Measurements from ENCODE around the gene MAP2K6. TPM values are rescaled to one million over a fixed set of nuclear protein-coding genes. Genes with fewer than 3 reads are reported as not detected.

Gene MAP2K6
- polyA plus RNA-seq (ENCODE audit: low read depth in 6 of 6) = 10 to 100 TPM in 2 of 6 donors, 1 to 10 TPM in 4; 5.1 to 16.2 (median 5.3) TPM

DNA sequence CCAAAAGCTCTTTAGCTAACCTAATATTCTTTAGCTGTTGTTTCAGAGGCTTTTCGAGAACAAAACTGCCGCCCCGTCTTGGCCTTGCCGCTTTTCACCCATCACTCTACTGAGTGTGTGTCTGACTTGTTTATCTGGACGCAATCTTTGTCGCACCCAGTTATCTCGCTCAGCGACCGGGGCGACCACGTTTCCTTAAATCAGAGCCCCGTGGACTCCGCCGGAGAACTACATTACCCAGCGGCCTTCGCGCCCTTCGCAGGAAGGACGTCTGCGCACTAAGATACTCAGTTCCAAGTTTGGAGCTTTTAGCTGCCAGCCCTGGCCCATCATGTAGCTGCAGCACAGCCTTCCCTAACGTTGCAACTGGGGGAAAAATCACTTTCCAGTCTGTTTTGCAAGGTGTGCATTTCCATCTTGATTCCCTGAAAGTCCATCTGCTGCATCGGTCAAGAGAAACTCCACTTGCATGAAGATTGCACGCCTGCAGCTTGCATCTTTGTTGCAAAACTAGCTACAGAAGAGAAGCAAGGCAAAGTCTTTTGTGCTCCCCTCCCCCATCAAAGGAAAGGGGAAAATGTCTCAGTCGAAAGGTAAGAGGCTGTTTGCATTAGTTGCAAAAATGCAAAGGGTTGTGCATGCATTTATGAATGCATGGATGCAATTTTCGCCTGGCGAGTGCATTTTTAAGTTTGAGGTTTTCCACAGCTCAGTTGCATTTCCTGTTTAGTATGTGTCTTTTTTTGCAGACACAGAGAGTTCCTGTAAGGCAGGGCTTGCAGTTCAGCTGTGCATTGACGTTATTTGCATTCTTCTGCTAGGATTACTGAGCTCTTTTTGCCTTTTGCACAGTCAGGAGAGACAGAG, at the start of gene MAP2K6:
Gene MAP2K6, plus strand, starts transcription at position 290 of the 867 bp plus-strand sequence. Its CDS starts 288 bp downstream, at position 578.
- H3K36me3 Mint-ChIP-seq = no peaks in the 10 kb centered on the region
- H3K27ac Mint-ChIP-seq = no peak within 1 kb of the TSS
- H3K4me1 Mint-ChIP-seq = peaks cover 0 to 5% (median 3%) of the 10 kb centered on the region in 3 donors

DNA sequence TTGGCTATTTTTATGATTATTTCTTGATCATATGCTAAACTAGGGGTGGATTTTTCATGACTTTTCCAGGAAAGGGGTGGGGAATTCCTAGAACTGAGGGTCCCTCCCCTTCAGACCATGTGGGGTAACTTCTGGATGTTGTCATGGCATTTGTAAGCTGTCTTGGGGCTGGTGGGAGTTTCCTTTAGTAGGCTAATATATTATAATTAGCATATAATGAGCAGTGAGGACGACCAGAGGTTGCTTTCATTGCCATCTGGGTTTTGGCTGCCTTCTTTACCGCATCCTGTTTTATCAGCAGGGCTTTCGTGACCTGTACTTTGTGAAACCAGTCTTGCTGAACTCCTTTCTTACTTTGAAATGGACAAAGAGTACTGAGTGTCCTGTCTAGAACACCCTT, 47.2 kb upstream of the MAP2K6 start:
- peaks cover 30 to 41% (median 37%) of the 10 kb centered on the region in 3 donors for H3K27me3 Mint-ChIP-seq
- H3K4me1 Mint-ChIP-seq = peaks cover 0 to 9% (median 3%) of the 10 kb centered on the region in 3 donors
- no peaks in the 10 kb centered on the region for H3K36me3 Mint-ChIP-seq
- DNase-seq (no peak), ATAC-seq (ENCODE audit: low read depth in 2 of 2) (no peak)
- peak overlapping the region in 1 of 6 donors; percentile 54 for H3K27ac Mint-ChIP-seq
- no peak overlapping the region for H3K4me3 Mint-ChIP-seq
- H3K9me3 Mint-ChIP-seq = no peaks in the 10 kb centered on the region

More for the DNA sequence above, at the start of gene MAP2K6:
- peak; percentile 72 for DNase-seq
- peak; percentile 97 for ATAC-seq (ENCODE audit: low read depth in 2 of 2)
- Mint-ChIP-seq H3K9me3 (no peaks in the 10 kb centered on the region), H3K27me3 (no peaks in the 10 kb centered on the region), H3K4me3 (peak within 1 kb of the TSS in 3 of 8 donors; percentile 12 to 55 (median 13))

DNA sequence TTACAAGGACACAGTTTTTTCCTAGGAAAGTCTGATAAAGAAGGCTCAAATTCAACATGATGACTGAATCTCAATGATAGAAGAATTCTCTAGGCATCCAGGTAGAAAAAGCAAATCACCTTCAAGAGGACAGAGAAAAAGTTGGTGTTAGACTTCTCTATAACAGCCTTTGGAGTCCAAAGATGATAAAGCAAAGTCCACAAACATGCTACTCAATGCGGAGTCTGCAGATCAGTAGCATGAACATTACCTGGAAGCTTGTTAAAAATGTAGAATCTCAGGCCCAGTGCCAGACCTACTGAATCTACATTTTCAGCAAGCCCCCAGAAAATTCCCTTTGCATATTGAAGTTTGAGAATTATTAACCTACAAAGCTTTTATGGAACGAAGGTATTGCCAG, 41.4 kb upstream of the MAP2K6 start:
- Mint-ChIP-seq H3K27me3 (peaks cover 19 to 24% (median 21%) of the 10 kb centered on the region in 3 donors), H3K36me3 (no peaks in the 10 kb centered on the region), H3K4me1 (peaks cover 11 to 26% (median 12%) of the 10 kb centered on the region in 3 donors), H3K9me3 (peaks cover 0 to 3% (median 0%) of the 10 kb centered on the region in 7 donors), H3K27ac (no peak overlapping the region), H3K4me3 (no peak overlapping the region)
- no peak for DNase-seq
- ATAC-seq (ENCODE audit: low read depth in 2 of 2) = no peak

DNA sequence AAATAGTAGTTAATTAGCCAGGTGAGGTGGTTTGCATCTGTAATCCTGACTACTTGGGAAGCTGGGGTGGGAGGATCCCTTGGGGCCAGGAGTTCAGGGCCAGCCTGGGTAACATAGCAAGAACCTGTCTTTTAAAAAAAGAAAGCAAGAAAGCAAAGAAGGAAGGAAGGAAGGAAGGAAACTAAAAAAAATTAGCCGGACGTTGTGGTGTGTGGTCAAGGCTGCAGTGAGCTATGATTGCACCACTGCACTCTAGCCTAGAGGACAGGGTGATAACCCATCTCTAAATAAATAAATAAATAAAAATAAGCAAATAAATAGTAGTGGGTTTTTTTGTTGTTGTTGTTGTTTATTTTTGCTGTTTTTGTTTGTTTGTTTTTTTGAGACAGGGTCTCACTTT, 39.3 kb upstream of the MAP2K6 start:
- peaks cover 0 to 11% (median 11%) of the 10 kb centered on the region in 3 donors for H3K27me3 Mint-ChIP-seq
- ATAC-seq (ENCODE audit: low read depth in 2 of 2) = peak in 1 of 2 donors; percentile 20

DNA sequence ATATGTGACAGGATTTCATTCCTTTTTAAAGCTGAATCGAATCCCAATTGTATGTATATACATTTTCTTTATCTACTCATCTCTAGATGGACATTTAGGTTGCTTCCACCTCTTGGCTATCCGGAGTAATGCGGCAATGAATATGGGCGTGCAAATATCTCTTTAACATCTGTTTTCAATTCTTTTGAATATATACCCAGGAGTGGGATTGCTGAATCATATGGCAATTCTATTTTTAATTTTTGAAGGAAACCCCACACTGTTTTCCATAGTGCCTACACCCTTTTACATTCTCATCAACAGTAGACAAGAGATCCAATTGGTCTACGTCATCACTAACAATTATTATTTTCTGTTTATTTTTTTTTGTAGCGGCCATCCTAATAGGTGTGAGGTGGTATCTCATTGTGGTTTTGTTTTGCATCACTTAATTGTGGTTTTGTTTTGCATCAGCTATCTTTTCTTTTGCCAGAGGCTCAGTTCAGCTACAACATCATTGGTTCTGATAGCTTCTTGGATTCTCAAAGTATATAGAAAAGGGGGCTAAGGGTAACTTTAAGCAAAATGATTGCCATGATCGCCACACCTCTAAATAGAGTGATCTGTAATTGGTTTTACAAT, 25.6 kb upstream of the MAP2K6 start:
- H3K27ac Mint-ChIP-seq = no peak overlapping the region
- H3K36me3 Mint-ChIP-seq = no peaks in the 10 kb centered on the region
- peaks cover 15 to 32% (median 20%) of the 10 kb centered on the region in 3 donors for H3K27me3 Mint-ChIP-seq
- ATAC-seq (ENCODE audit: low read depth in 2 of 2) (no peak), DNase-seq (no peak)
- no peaks in the 10 kb centered on the region for H3K9me3 Mint-ChIP-seq
- H3K4me3 Mint-ChIP-seq = no peak overlapping the region
- H3K4me1 Mint-ChIP-seq = no peaks in the 10 kb centered on the region

More for the DNA sequence above, 39.3 kb upstream of the MAP2K6 start:
- peak overlapping the region in 7 of 8 donors; percentile 23 to 86 (median 73) for H3K4me3 Mint-ChIP-seq
- no peaks in the 10 kb centered on the region for H3K36me3 Mint-ChIP-seq
- H3K4me1 Mint-ChIP-seq = peaks cover 11 to 26% (median 12%) of the 10 kb centered on the region in 3 donors
- peak overlapping the region in 2 of 6 donors; percentile 64 to 82 for H3K27ac Mint-ChIP-seq
- DNase-seq = peak; percentile 7
- peaks cover 0 to 3% (median 0%) of the 10 kb centered on the region in 7 donors for H3K9me3 Mint-ChIP-seq

DNA sequence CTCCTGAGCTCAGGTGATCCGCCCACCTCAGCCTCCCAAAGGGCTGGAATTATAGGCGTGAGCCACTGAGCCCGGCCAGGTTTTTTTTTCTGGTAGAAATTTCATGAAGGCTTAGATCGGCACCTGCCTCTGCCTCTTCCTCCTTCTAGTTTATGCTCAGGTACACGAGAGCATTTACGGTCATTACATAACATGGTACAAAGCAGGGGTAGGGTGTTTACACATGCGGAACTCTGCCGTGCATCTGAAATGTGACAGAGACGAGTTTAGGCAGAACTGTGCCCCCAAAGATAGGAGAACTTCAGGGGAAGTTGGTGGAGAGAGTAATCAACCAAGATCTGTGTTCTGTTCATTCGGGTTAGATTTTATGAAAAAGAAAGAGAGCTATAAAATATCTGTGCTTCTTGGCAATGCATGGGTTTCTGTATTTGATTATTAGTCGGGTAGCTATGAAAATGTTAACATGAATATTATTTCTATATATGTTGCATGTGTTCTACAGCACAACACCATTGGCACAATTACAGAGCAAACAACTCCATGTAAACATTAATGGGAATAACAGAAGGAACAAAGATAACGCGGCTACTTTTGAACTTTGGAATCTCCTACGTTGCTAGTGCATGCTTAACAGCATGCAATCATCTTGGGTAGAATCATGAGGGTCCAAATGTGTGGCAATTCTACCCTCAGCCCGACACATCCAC, 23.5 kb upstream of the MAP2K6 start:
- no peak overlapping the region for H3K4me3 Mint-ChIP-seq
- no peak overlapping the region for H3K27ac Mint-ChIP-seq

DNA sequence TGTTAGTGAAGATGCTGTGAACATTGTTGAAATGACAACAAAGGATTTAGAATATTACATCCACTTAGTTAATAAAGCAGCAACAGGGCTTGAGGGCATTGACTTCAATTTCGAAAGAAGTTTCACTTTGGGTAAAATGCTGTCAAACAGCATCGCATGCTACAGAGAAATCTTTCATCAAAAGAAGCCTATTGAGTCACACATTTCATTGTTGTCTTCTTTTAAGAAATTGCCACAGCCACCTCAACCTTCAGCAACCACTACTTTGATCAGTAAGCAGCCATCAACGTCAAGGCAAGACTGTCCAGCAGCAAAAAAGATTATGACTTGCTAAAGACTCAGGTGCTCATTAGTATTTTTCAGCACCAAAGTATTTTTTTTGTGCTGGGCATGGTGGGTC, 13.2 kb upstream of the MAP2K6 start:
- H3K36me3 Mint-ChIP-seq = peaks cover 4 to 8% of the 10 kb centered on the region in 2 donors
- ATAC-seq (ENCODE audit: low read depth in 2 of 2) (no peak), DNase-seq (no peak)
- no peak overlapping the region for H3K27ac Mint-ChIP-seq
- peaks cover 0 to 5% (median 0%) of the 10 kb centered on the region in 7 donors for H3K9me3 Mint-ChIP-seq
- H3K4me3 Mint-ChIP-seq = no peak overlapping the region
- peaks cover 5 to 14% (median 8%) of the 10 kb centered on the region in 3 donors for H3K27me3 Mint-ChIP-seq
- H3K4me1 Mint-ChIP-seq = no peaks in the 10 kb centered on the region

More for the DNA sequence above, 23.5 kb upstream of the MAP2K6 start:
- H3K36me3 Mint-ChIP-seq = no peaks in the 10 kb centered on the region
- peaks cover 4 to 8% (median 5%) of the 10 kb centered on the region in 3 donors for H3K4me1 Mint-ChIP-seq
- ATAC-seq (ENCODE audit: low read depth in 2 of 2) (no peak), DNase-seq (no peak)
- H3K27me3 Mint-ChIP-seq = peaks cover 15 to 38% (median 15%) of the 10 kb centered on the region in 3 donors
- H3K9me3 Mint-ChIP-seq = no peaks in the 10 kb centered on the region

DNA sequence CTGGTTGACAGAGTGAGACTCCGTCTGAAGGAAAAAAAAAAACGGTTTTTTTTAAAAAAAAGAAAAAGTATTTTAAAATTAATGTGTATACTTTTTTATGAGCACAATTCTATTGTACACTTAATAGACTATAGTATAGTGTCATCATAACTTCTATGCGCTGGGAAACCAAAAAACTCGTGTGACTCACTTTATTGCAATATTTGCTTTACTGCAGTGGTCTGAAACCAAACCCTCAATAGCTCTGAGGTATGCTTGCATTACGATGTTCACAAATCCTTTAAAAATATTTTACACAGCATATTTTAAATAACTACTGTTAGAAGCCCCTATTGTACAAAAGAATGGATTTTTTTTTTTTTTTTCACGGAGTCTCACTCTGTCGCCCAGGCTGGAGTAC, 12.4 kb upstream of the MAP2K6 start:
- no peak overlapping the region for H3K27ac Mint-ChIP-seq
- peaks cover 4 to 8% of the 10 kb centered on the region in 2 donors for H3K36me3 Mint-ChIP-seq
- H3K27me3 Mint-ChIP-seq = peaks cover 5 to 14% (median 8%) of the 10 kb centered on the region in 3 donors
- no peaks in the 10 kb centered on the region for H3K4me1 Mint-ChIP-seq
- peaks cover 0 to 5% (median 0%) of the 10 kb centered on the region in 7 donors for H3K9me3 Mint-ChIP-seq
- no peak overlapping the region for H3K4me3 Mint-ChIP-seq
- ATAC-seq (ENCODE audit: low read depth in 2 of 2) (no peak), DNase-seq (no peak)

DNA sequence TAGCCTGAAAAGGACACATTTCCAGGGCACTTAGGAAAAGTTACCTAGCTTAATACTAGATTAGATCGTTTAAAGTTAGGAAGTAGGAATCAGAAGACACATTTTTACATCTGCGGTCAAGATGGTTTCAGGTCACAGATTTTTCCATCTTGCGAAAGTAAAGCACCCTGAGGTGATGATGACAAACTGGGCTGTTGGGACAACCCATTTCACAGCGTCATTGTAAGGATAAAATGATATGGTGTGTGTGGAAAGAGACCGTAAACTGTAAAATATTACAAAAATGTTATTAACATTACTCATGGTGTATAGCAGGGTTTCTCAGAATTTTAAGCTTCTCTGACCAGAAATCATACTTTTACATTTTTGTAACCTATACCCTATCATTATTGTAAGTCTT, 10.1 kb upstream of the MAP2K6 start:
- ATAC-seq (ENCODE audit: low read depth in 2 of 2) (no peak), DNase-seq (no peak)
- H3K36me3 Mint-ChIP-seq = peaks cover 4 to 8% of the 10 kb centered on the region in 2 donors
- H3K9me3 Mint-ChIP-seq = peaks cover 0 to 5% (median 0%) of the 10 kb centered on the region in 7 donors
- H3K4me3 Mint-ChIP-seq = no peak overlapping the region
- no peaks in the 10 kb centered on the region for H3K4me1 Mint-ChIP-seq
- peaks cover 5 to 14% (median 8%) of the 10 kb centered on the region in 3 donors for H3K27me3 Mint-ChIP-seq
- no peak overlapping the region for H3K27ac Mint-ChIP-seq

DNA sequence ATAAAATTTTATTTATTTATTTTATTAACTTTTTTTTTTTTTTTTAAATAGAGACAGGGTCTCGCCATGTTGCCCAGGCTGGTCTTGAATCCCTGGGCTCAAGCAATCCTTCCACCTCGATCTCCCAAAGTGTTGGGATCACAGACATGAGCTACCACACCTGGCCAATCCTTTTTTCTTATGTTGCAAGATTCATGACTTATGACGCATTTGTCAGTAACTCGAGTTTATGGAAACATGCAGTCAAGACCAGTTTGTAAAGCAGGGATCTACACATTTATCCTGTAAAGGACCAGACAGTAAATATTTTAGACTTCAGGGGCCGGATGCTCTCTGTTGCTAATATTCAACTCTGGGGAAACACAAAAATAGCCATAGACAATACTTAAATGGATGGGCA, 9.4 kb upstream of the MAP2K6 start:
- Mint-ChIP-seq H3K4me3 (no peak overlapping the region), H3K27ac (peak overlapping the region in 1 of 6 donors; percentile 7), H3K27me3 (peaks cover 3 to 12% (median 8%) of the 10 kb centered on the region in 3 donors), H3K9me3 (peaks cover 0 to 4% (median 0%) of the 10 kb centered on the region in 7 donors), H3K36me3 (peaks cover 4 to 6% of the 10 kb centered on the region in 2 donors), H3K4me1 (no peaks in the 10 kb centered on the region)
- ATAC-seq (ENCODE audit: low read depth in 2 of 2) (no peak), DNase-seq (no peak)

DNA sequence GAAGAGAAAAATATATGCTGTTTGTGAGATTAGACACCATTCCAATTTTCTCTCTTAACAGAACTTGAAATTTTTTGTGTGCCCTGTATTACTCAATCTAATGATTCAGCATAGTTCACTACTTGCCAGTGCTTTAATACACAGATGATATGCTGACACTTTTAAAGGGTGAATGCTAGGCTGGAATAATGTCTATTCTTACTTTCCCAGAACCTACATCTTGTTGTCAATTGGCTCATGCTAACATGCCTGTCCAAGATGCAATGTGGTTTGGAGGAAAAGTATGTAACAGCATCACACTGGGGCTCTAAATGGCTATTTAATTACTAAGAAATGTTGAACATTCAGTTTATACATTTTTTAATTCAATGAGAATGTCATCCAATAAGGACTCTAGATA, 7.6 kb upstream of the MAP2K6 start:
- Mint-ChIP-seq H3K4me1 (no peaks in the 10 kb centered on the region), H3K4me3 (no peak overlapping the region), H3K9me3 (no peaks in the 10 kb centered on the region), H3K27me3 (no peaks in the 10 kb centered on the region), H3K27ac (no peak overlapping the region), H3K36me3 (no peaks in the 10 kb centered on the region)
- DNase-seq (no peak), ATAC-seq (ENCODE audit: low read depth in 2 of 2) (no peak)

DNA sequence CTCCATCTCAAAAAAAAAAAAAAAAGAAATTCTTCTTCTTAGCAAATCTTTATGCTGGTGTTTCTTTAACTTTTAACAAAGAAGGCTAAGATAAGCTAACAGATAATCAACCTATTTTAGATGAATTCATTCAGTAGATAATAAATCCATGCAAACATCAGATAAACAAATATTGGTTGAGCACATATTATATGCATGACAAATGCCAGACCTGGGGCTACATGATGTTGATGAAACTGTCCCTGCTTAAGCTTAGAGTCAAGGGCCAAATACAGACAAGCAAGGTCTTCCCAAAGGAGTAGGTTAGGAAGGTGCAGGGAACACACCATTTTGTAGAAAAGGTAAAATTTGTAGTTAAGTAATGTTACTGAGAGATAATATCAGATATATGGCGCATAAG, 6.7 kb upstream of the MAP2K6 start:
- no peak overlapping the region for H3K27ac Mint-ChIP-seq
- H3K9me3 Mint-ChIP-seq = no peaks in the 10 kb centered on the region
- no peak overlapping the region for H3K4me3 Mint-ChIP-seq
- DNase-seq = no peak
- H3K4me1 Mint-ChIP-seq = no peaks in the 10 kb centered on the region
- H3K36me3 Mint-ChIP-seq = no peaks in the 10 kb centered on the region
- H3K27me3 Mint-ChIP-seq = no peaks in the 10 kb centered on the region
- ATAC-seq (ENCODE audit: low read depth in 2 of 2) = no peak

DNA sequence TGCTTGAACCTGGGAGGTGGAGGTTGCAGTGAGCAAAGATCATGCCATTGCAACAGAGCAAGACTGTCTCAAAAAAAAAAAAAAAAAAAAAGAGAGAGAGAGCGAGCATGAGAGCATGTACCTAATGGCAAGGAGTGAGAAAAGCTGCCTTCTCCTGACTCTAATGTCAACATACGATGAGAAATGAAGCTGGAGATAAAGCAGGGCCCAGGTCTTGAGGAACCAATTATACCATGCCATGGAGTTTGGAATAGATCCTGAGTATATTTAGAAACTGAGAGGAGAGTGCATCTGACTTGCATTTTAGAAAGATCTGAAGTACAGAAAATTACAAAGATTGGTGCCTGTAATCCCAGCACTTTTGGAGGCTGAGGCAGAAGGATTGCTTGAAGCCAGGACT, 3.8 kb upstream of the MAP2K6 start:
- no peak for DNase-seq
- Mint-ChIP-seq H3K9me3 (no peaks in the 10 kb centered on the region), H3K36me3 (no peaks in the 10 kb centered on the region), H3K4me3 (no peak overlapping the region), H3K4me1 (peaks cover 0 to 5% (median 0%) of the 10 kb centered on the region in 3 donors), H3K27ac (no peak overlapping the region), H3K27me3 (no peaks in the 10 kb centered on the region)
- ATAC-seq (ENCODE audit: low read depth in 2 of 2) = no peak

All from naive B cell (primary cell).